PC-3 (cell line): Measurements from ENCODE around the gene ARMH4.

Experiments
- EZH2 ChIP-seq: fragments of 300-600 bp; sonication (generic); IDR thresholded peaks from one replicate; pipeline ENCODE4 v1.6.1; 2017; ENCODE audit warnings: antibody characterized with exemption, mild to moderate bottlenecking, low read length; ENCODE audit not compliant: unreplicated experiment
- EZH2phosphoT487 ChIP-seq: fragments of 300-600 bp; sonication (generic); IDR thresholded peaks from 2 replicates; pipeline ENCODE4 v1.6.1; 2018; ENCODE audit warnings: mild to moderate bottlenecking, antibody characterized with exemption, low read length, borderline replicate concordance
- TF ChIP-seq, protein P1 (sequence below): fragments of 300-600 bp; sonication (generic); conservative IDR thresholded peaks from 2 replicates; pipeline ENCODE4 v1.5.1; 2017; ENCODE audit warnings: antibody characterized with exemption, low read depth, mild to moderate bottlenecking, low read length

DNA sequence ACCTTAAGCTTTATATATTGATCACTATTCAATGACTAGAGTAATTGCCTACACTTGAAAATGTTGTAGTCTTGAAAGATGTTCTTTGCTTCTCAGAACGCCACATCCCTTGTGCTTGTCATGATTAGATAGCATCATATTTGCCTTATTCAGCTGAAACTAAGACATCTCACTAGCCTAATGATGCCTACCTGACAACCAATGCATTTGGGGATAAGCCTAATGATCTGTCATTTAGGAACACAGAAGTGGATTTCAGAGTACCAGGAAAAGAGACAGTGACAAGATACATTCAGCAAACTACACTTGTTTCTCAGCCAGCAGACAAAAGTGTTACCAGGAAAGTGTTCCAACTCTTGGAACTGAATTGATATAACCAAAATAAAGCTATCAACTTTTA is 83.7 kb downstream of the ARMH4 start:
- TF ChIP-seq, protein P1, sequence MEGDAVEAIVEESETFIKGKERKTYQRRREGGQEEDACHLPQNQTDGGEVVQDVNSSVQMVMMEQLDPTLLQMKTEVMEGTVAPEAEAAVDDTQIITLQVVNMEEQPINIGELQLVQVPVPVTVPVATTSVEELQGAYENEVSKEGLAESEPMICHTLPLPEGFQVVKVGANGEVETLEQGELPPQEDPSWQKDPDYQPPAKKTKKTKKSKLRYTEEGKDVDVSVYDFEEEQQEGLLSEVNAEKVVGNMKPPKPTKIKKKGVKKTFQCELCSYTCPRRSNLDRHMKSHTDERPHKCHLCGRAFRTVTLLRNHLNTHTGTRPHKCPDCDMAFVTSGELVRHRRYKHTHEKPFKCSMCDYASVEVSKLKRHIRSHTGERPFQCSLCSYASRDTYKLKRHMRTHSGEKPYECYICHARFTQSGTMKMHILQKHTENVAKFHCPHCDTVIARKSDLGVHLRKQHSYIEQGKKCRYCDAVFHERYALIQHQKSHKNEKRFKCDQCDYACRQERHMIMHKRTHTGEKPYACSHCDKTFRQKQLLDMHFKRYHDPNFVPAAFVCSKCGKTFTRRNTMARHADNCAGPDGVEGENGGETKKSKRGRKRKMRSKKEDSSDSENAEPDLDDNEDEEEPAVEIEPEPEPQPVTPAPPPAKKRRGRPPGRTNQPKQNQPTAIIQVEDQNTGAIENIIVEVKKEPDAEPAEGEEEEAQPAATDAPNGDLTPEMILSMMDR = no peak
- TF ChIP-seq EZH2 (no peak), EZH2phosphoT487 (no peak)
